PC-3 (cell line): ENCODE data around the gene POLA1.

Experiments
- EZH2 ChIP-seq: fragments of 300-600 bp; sonication (generic); IDR thresholded peaks from one replicate; pipeline ENCODE4 v1.6.1; 2017; ENCODE audit warnings: antibody characterized with exemption, mild to moderate bottlenecking, low read length; ENCODE audit not compliant: unreplicated experiment
- EZH2phosphoT487 ChIP-seq: fragments of 300-600 bp; sonication (generic); IDR thresholded peaks from 2 replicates; pipeline ENCODE4 v1.6.1; 2018; ENCODE audit warnings: mild to moderate bottlenecking, antibody characterized with exemption, low read length, borderline replicate concordance
- TF ChIP-seq, protein P1 (sequence below): fragments of 300-600 bp; sonication (generic); conservative IDR thresholded peaks from 2 replicates; pipeline ENCODE4 v1.5.1; 2017; ENCODE audit warnings: antibody characterized with exemption, low read depth, mild to moderate bottlenecking, low read length

DNA sequence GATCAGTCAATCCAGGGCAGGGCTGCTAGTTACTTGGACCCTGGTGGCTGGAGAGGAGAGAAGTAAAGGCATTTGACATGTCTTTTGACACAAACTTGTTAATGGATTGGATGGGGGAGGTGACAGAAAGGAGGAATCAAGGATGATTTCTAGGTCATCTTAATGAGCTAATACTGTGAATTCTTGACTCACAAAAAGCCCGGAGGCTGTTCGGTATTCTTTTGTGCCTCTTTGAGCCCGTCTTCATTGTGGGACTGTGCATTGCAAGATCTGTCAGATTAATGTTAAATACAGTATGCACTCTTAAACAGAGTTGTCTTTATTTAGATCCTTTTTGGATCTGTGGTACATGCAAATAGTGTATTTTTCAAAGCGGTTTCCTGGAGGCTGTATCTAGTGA is 25.1 kb downstream of the POLA1 start:
- TF ChIP-seq, protein P1, sequence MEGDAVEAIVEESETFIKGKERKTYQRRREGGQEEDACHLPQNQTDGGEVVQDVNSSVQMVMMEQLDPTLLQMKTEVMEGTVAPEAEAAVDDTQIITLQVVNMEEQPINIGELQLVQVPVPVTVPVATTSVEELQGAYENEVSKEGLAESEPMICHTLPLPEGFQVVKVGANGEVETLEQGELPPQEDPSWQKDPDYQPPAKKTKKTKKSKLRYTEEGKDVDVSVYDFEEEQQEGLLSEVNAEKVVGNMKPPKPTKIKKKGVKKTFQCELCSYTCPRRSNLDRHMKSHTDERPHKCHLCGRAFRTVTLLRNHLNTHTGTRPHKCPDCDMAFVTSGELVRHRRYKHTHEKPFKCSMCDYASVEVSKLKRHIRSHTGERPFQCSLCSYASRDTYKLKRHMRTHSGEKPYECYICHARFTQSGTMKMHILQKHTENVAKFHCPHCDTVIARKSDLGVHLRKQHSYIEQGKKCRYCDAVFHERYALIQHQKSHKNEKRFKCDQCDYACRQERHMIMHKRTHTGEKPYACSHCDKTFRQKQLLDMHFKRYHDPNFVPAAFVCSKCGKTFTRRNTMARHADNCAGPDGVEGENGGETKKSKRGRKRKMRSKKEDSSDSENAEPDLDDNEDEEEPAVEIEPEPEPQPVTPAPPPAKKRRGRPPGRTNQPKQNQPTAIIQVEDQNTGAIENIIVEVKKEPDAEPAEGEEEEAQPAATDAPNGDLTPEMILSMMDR, result no peak
- TF ChIP-seq EZH2 (no peak), EZH2phosphoT487 (no peak)
